KMS-11 (cell line): ENCODE results near the gene ZNF483.
"Not testable (repeated sequence)": the region's sequence is repeated elsewhere in the genome, so short reads cannot be mapped to it uniquely, and the experiment has no call there.

ENCODE experiments used
- H2AFZ ChIP-seq: fragments of 200-600 bp; sonication (generic); 2 replicates; pipeline ENCODE4 v1.6.1; 2016; ENCODE audit warnings: antibody characterized with exemption, mixed run types, low read depth
- H3K27ac ChIP-seq: fragments of 200-600 bp; sonication (generic); 2 replicates; pipeline ENCODE4 v1.6.1; 2016; ENCODE audit warnings: mild to moderate bottlenecking, mixed run types
- H3K27me3 ChIP-seq: fragments of 200-600 bp; sonication (generic); 2 replicates; pipeline ENCODE4 v1.6.1; 2017; ENCODE audit warnings: mild to moderate bottlenecking, low read depth, mixed run types, moderate library complexity; ENCODE audit not compliant: insufficient read depth
- H3K36me3 ChIP-seq: fragments of 200-600 bp; sonication (generic); 2 replicates; pipeline ENCODE4 v1.6.1; 2017; ENCODE audit warnings: mild to moderate bottlenecking, mixed run types; ENCODE audit not compliant: insufficient read depth
- H3K4me1 ChIP-seq: fragments of 200-600 bp; sonication (generic); 2 replicates; pipeline ENCODE4 v1.6.1; 2016; ENCODE audit warnings: mild to moderate bottlenecking, low read depth, mixed run types; ENCODE audit not compliant: poor library complexity, severe bottlenecking
- H3K4me2 ChIP-seq: fragments of 200-600 bp; sonication (generic); 2 replicates; pipeline ENCODE4 v1.7.0; 2016; ENCODE audit warnings: mild to moderate bottlenecking, mixed run types
- H3K4me3 ChIP-seq: fragments of 200-600 bp; sonication (generic); IDR thresholded peaks from 2 replicates; pipeline ENCODE4 v1.6.1; 2017; ENCODE audit warnings: low read depth, low read length, mixed read lengths; ENCODE audit not compliant: insufficient read depth
- H3K79me2 ChIP-seq: fragments of 200-600 bp; sonication (generic); 2 replicates; pipeline ENCODE4 v1.6.1; 2016; ENCODE audit warnings: low read depth, mixed run types; ENCODE audit not compliant: insufficient read depth
- H3K9ac ChIP-seq: fragments of 200-600 bp; sonication (generic); 2 replicates; pipeline ENCODE4 v1.6.1; 2016; ENCODE audit warnings: mild to moderate bottlenecking, mixed run types
- H4K20me1 ChIP-seq: fragments of 200-600 bp; sonication (generic); 2 replicates; pipeline ENCODE4 v1.6.1; 2016; ENCODE audit warnings: mild to moderate bottlenecking, mixed run types; ENCODE audit not compliant: insufficient read depth
- TF ChIP-seq, protein P1 (sequence below): fragments of 200-600 bp; sonication (generic); conservative IDR thresholded peaks from 2 replicates; pipeline ENCODE4 v1.6.1; 2017; ENCODE audit warnings: low read depth, mild to moderate bottlenecking, antibody characterized with exemption, low read length, moderate library complexity, mixed read lengths

The ZNF483 gene

DNA sequence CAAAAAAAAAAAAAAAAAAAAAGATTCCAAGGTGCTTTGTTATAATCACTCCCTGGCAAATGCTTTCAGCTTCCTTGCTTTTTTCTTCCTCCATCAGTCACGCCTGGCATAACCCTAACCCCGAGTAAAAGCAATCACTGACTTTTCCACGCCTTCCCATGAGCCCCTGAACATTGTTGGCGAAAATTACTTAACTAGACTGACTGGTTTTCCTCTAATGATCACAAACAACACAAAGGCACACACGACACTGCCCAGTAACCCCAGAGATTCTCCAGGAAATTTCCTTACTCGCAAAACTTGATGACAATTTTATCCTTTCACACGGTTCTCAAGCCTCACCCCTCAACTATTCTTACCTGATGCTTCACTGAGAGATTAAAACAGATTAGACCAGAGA is 85.9 kb downstream of the ZNF483 start:
- no peak overlapping the region for H3K4me3 ChIP-seq
- no peaks in the 10 kb centered on the region for H3K36me3 ChIP-seq
- TF ChIP-seq, protein P1, sequence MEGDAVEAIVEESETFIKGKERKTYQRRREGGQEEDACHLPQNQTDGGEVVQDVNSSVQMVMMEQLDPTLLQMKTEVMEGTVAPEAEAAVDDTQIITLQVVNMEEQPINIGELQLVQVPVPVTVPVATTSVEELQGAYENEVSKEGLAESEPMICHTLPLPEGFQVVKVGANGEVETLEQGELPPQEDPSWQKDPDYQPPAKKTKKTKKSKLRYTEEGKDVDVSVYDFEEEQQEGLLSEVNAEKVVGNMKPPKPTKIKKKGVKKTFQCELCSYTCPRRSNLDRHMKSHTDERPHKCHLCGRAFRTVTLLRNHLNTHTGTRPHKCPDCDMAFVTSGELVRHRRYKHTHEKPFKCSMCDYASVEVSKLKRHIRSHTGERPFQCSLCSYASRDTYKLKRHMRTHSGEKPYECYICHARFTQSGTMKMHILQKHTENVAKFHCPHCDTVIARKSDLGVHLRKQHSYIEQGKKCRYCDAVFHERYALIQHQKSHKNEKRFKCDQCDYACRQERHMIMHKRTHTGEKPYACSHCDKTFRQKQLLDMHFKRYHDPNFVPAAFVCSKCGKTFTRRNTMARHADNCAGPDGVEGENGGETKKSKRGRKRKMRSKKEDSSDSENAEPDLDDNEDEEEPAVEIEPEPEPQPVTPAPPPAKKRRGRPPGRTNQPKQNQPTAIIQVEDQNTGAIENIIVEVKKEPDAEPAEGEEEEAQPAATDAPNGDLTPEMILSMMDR, result no peak
- no peak overlapping the region for H3K9ac ChIP-seq
- H3K27ac ChIP-seq, result no peak overlapping the region
- H3K27me3 ChIP-seq, result no peaks in the 10 kb centered on the region
- H3K4me2 ChIP-seq, result no peak overlapping the region
- H4K20me1 ChIP-seq, result no peaks in the 10 kb centered on the region
- H3K79me2 ChIP-seq, result no peaks in the 10 kb centered on the region
- no peaks in the 10 kb centered on the region for H3K4me1 ChIP-seq
- H2AFZ ChIP-seq, result no peak overlapping the region

DNA sequence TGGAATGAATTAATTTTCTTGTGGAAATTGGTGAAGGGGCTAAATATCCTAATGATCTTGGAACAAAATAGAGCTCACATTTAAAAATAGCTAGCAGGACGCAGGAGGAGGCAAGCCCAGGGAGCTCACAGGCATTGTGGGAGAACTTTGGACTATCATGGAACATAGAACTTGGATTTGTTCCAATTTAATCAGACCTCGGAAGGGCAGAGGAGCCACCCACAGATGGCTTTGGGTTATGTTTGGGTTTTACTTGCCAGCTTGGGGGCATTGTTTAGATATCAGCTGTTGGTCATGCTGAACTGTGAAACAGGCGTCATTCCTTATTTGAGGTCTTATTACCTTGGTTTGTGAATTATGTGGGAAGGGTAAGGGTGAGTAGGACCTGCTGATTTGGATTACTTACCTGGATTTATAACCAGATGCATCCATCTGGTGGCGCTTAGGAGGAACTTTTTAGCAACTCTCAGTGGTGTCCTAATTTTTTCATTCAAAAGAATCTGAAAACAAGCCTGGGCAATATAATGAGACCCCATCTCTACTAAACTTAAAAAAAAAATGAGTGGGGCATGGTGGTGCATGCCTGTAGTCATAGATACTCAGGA is 88.6 kb downstream of the ZNF483 start:
- no peaks in the 10 kb centered on the region for H3K36me3 ChIP-seq
- H3K79me2 ChIP-seq, result no peaks in the 10 kb centered on the region
- no peak overlapping the region for H3K9ac ChIP-seq
- no peak overlapping the region for H3K4me2 ChIP-seq
- H3K27ac ChIP-seq, result no peak overlapping the region
- TF ChIP-seq, protein P1, result no peak
- H2AFZ ChIP-seq, result no peak overlapping the region
- no peaks in the 10 kb centered on the region for H3K4me1 ChIP-seq
- no peak overlapping the region for H3K4me3 ChIP-seq
- no peaks in the 10 kb centered on the region for H4K20me1 ChIP-seq
- H3K27me3 ChIP-seq, result no peaks in the 10 kb centered on the region

DNA sequence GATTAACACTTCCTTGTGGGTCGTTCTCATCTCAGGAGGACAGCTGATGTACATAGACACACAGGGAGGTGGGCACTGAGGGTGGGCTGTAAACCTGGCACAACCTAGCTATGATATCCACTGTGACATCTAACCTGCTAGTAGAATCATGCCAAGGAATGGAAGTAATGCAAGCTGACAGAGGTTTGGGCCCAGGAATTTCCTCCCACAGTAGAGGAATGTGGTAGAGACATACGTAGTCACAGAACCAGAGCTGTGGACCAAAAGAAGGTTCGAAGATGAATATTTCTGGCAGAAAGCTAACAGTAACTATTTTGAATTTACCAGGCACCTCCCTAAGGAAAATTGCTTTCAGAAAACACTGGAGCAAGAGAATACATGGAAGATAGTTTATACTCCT is 90.9 kb downstream of the ZNF483 start:
- no peak overlapping the region for H3K9ac ChIP-seq

DNA sequence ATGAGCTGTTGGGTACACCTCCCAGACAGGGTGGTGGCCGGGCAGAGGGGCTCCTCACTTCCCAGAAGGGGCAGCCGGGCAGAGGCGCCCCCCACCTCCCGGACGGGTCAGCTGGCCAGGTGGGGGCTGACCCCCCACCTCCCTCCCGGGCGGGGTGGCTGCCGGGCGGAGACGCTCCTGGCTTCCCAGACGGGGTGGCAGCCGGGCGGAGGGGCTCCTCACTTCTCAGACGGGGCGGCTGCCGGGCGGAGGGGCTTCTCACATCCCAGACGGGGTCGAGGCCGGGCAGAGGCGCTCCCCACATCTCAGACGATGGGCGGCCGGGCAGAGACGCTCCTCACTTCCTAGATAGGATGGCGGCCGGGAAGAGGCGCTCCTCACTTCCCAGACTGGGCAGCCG is 92.4 kb downstream of the ZNF483 start:
- not testable (repeated sequence) for H3K4me3 ChIP-seq

More for the DNA sequence above, 90.9 kb downstream of the ZNF483 start:
- Histone ChIP-seq H3K27me3 (no peaks in the 10 kb centered on the region), H3K27ac (no peak overlapping the region), H3K4me2 (no peak overlapping the region), H4K20me1 (no peaks in the 10 kb centered on the region), H3K4me3 (no peak overlapping the region), H3K79me2 (no peaks in the 10 kb centered on the region), H2AFZ (no peak overlapping the region), H3K4me1 (no peaks in the 10 kb centered on the region), H3K36me3 (no peaks in the 10 kb centered on the region)
- TF ChIP-seq, protein P1, result no peak

DNA sequence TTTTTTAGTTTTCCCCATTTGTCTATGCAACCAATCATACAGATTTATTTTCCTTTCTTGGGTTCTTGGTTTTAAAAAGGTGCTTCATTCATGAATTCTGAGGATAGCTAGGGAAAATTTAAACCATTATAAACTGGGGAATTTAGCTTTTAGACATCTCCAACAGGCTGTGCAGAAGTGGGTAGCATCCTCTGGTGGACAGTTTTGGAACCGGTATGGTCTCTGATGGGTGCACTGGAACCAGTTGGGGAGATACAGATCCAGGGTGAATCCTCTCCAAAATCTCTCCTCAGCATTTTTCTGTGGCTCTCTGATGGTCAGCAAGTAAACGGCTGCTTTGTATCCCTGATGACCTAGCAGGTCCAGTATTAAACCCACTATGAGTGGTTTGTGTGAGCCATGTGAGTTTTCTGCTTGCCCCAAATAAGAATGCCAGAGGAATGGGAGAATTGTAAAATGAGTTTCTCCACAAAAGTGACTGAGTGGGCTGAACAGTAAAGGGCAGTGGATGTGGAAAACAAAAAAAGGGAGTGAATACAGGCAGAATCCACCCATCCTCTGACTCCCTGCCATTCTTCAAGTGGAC is 97.0 kb downstream of the ZNF483 start:
- no peaks in the 10 kb centered on the region for H3K27me3 ChIP-seq
- H3K9ac ChIP-seq, result no peak overlapping the region
- H3K27ac ChIP-seq, result no peak overlapping the region
- H3K4me3 ChIP-seq, result no peak overlapping the region
- TF ChIP-seq, protein P1, result peak; percentile 48; the same call in 1 of the 2 replicates
- no peaks in the 10 kb centered on the region for H3K79me2 ChIP-seq
- no peak overlapping the region for H2AFZ ChIP-seq
- no peaks in the 10 kb centered on the region for H3K36me3 ChIP-seq
- no peaks in the 10 kb centered on the region for H4K20me1 ChIP-seq
- no peaks in the 10 kb centered on the region for H3K4me1 ChIP-seq
- H3K4me2 ChIP-seq, result no peak overlapping the region

More for the DNA sequence above, 92.4 kb downstream of the ZNF483 start:
- H3K9ac ChIP-seq, H3K4me2 ChIP-seq, H3K27me3 ChIP-seq, H3K27ac ChIP-seq, H3K4me1 ChIP-seq, H3K36me3 ChIP-seq, H4K20me1 ChIP-seq, H3K79me2 ChIP-seq, H2AFZ ChIP-seq: not testable (repeated sequence)
